CD4-positive, alpha-beta T cell treated with Interleukin-2 at 100 ng/mL for 4 hours (primary cell): ENCODE results near the gene VMO1.

Source experiments
- DNase-seq: peaks from one replicate; pipeline ENCODE4 v3.0.0-alpha.2; 2020; ENCODE audit warnings: low spot score

VMO1 gene

GRCh38 chr17:4759776-4760236, 26.4 kb downstream of the VMO1 start:
- no peak for DNase-seq

GRCh38 chr17:4753392-4753791, 32.8 kb downstream of the VMO1 start:
- no peak for DNase-seq

GRCh38 chr17:4751932-4752331, 34.2 kb downstream of the VMO1 start:
- DNase-seq: no peak

GRCh38 chr17:4750606-4751005, 35.6 kb downstream of the VMO1 start:
- no peak for DNase-seq

- no peak for DNase-seq
Measured at GRCh38 chr17:4748686-4749085, 37.5 kb downstream of the VMO1 start.

GRCh38 chr17:4747847-4748246, 38.3 kb downstream of the VMO1 start:
- DNase-seq: peak; percentile 47

GRCh38 chr17:4744999-4745969, 40.9 kb downstream of the VMO1 start:
- no peak for DNase-seq

- no peak for DNase-seq
Measured at GRCh38 chr17:4743898-4744297, 42.3 kb downstream of the VMO1 start.

- DNase-seq: no peak
Measured at GRCh38 chr17:4743216-4743615, 42.9 kb downstream of the VMO1 start.

GRCh38 chr17:4742629-4743028, 43.5 kb downstream of the VMO1 start:
- no peak for DNase-seq

GRCh38 chr17:4742133-4742532, 44.0 kb downstream of the VMO1 start:
- no peak for DNase-seq

GRCh38 chr17:4741544-4741943, 44.6 kb downstream of the VMO1 start:
- DNase-seq: no peak

GRCh38 chr17:4740584-4740983, 45.6 kb downstream of the VMO1 start:
- no peak for DNase-seq

- DNase-seq: no peak
Measured at GRCh38 chr17:4740025-4740351, 46.2 kb downstream of the VMO1 start.

GRCh38 chr17:4739122-4740024, 46.8 kb downstream of the VMO1 start, which contains the start of the genes CXCL16 and ZMYND15:
Gene CXCL16, minus strand, starts transcription at chr17:4739928. Its CDS starts 589 bp downstream, at chr17:4739339.
Gene ZMYND15, plus strand, starts transcription at chr17:4739833. Its CDS starts 716 bp downstream, at chr17:4740549.
- DNase-seq: peak; percentile 51

- DNase-seq: peak; percentile 30
Measured at GRCh38 chr17:4738136-4739121, 47.7 kb downstream of the VMO1 start.

GRCh38 chr17:4735876-4736651, 50.1 kb downstream of the VMO1 start:
- no peak for DNase-seq
